Measurements from ENCODE around the gene LILRA2. TPM values are rescaled to one million over a fixed set of nuclear protein-coding genes. Genes with fewer than 3 reads are reported as not detected.

Gene LILRA2
- total RNA-seq, 1 donor from 2014 or later, result 1.6 TPM

DNA sequence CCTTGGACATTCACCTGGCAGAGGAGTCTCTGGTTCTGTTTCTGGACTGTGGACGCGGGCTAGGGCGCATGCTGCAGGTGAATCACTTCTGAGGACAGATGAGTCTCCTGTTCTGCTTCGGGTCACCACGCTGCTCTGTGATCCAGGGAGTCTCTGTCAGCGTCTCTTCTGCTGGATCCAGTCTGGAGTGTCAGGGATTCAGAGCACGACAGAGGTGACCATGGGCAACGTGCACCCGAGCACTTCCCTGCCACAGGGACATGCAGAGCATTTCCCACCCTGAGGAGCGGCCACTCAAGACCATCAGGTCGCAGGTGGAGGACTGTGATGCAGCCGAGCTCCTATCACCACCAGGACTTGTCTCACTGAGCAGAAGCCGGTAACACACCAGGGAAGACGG lies 24.4 kb upstream of the LILRA2 start:
- intact Hi-C loops (cut with micrococcal nuclease), result no loop called here
- Histone ChIP-seq H3K4me1 (no peaks in the 10 kb centered on the region), H3K36me3 (no peaks in the 10 kb centered on the region), H3K27me3 (ENCODE audit: low read depth) (peaks cover 18% of the 10 kb centered on the region), H3K27ac (replicated peaks) (no peak overlapping the region), H3K9me3 (replicated peaks) (peaks cover 4% of the 10 kb centered on the region), H3K4me3 (no peak overlapping the region)
- no peak for DNase-seq
- TF ChIP-seq, protein P1, sequence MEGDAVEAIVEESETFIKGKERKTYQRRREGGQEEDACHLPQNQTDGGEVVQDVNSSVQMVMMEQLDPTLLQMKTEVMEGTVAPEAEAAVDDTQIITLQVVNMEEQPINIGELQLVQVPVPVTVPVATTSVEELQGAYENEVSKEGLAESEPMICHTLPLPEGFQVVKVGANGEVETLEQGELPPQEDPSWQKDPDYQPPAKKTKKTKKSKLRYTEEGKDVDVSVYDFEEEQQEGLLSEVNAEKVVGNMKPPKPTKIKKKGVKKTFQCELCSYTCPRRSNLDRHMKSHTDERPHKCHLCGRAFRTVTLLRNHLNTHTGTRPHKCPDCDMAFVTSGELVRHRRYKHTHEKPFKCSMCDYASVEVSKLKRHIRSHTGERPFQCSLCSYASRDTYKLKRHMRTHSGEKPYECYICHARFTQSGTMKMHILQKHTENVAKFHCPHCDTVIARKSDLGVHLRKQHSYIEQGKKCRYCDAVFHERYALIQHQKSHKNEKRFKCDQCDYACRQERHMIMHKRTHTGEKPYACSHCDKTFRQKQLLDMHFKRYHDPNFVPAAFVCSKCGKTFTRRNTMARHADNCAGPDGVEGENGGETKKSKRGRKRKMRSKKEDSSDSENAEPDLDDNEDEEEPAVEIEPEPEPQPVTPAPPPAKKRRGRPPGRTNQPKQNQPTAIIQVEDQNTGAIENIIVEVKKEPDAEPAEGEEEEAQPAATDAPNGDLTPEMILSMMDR (IDR thresholded peaks at IDR 0.05; ENCODE audit: borderline replicate concordance), result no peak

DNA sequence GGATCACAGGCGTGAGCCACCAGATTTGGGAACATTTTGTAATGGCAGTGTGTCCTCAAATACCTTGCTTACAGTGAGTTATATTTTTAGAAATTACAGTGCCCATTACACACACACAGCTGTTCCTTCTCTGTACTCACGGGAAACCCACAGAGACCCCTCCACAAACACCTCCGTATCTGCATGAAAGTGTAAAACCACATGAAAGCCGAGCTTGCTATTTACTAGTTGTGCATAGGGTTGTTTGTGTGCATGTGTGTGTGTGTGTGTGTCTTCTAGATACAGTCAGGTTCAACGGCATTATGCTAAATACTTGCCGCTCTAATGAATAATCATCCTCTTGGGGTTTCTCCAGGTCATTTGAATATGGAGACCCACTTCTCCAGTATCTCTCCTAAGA lies 22.3 kb upstream of the LILRA2 start:
- Histone ChIP-seq H3K36me3 (no peaks in the 10 kb centered on the region), H3K27me3 (ENCODE audit: low read depth) (peaks cover 27% of the 10 kb centered on the region), H3K4me3 (no peak overlapping the region), H3K9me3 (replicated peaks) (no peaks in the 10 kb centered on the region), H3K4me1 (no peaks in the 10 kb centered on the region), H3K27ac (replicated peaks) (no peak overlapping the region)
- intact Hi-C loops (cut with micrococcal nuclease), result no loop called here
- TF ChIP-seq, protein P1 (IDR thresholded peaks at IDR 0.05; ENCODE audit: borderline replicate concordance), result no peak
- no peak for DNase-seq

DNA sequence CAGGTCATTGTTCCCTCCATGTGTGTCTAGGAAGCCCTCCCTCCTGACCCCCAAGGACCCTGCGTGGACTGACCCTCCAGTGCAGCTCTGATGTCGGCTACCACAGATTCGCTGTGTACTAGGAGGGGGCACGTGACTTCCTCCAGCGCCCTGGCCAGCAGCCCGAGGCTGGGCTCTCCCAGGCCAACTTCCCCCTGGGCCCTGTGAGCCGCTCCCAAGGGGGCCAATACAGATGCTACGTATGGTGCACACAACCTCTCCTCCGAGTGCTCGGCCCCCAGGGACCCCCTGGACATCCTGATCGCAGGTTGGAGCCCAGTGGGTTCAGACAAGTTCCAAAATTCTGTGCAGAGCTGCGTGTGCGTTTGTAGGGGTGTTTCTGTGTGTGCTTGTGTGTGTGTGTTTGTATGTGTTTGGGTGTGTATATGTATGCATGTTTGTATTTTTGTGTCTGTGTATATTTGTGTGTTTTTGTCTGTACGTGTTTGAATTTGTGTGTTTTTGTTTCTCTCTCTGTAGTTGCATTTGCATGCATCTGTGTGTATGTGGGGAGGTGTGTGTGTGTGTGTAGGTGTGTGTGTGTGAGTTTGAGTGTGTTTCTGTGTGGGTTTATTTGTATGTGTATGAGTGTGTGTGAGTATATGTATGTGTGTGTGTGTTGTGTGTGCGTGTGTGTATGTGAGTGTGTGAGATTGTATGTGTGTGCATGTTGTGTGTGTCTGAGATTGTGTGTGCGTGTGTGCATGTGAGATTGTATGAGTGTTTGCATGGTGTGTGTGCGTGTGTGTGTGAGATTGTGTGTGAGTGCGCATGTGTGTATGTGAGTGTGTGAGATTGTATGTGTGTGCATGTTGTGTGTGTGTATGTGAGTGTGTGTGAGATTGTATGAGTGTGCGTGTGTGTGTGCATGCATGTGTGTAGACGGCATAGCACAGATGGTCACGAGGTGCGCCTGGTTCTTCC lies 21.4 kb upstream of the LILRA2 start:
- Histone ChIP-seq H3K4me1 (no peaks in the 10 kb centered on the region), H3K9me3 (replicated peaks) (no peaks in the 10 kb centered on the region), H3K4me3 (no peak overlapping the region), H3K36me3 (no peaks in the 10 kb centered on the region), H3K27ac (replicated peaks) (no peak overlapping the region), H3K27me3 (ENCODE audit: low read depth) (peaks cover 32% of the 10 kb centered on the region)
- TF ChIP-seq, protein P1 (IDR thresholded peaks at IDR 0.05; ENCODE audit: borderline replicate concordance), result no peak
- DNase-seq, result peak; percentile 28
- intact Hi-C loops (cut with micrococcal nuclease), result no loop called here

GRCh38 chr19:54552913-54553310 lies 20.7 kb upstream of the LILRA2 start:
- no peaks in the 10 kb centered on the region for H3K4me1 ChIP-seq
- H3K27ac ChIP-seq (replicated peaks), result no peak overlapping the region
- intact Hi-C loops (cut with micrococcal nuclease), result no loop called here
- DNase-seq, result no peak
- peaks cover 38% of the 10 kb centered on the region for H3K27me3 ChIP-seq (ENCODE audit: low read depth)
- H3K36me3 ChIP-seq, result no peaks in the 10 kb centered on the region
- TF ChIP-seq, protein P1 (IDR thresholded peaks at IDR 0.05; ENCODE audit: borderline replicate concordance), result no peak
- H3K4me3 ChIP-seq, result no peak overlapping the region
- H3K9me3 ChIP-seq (replicated peaks), result no peaks in the 10 kb centered on the region

GRCh38 chr19:54554006-54554405 lies 19.6 kb upstream of the LILRA2 start:
- H3K4me1 ChIP-seq, result no peaks in the 10 kb centered on the region
- intact Hi-C loops (cut with micrococcal nuclease), result no loop called here
- no peak for DNase-seq
- no peaks in the 10 kb centered on the region for H3K36me3 ChIP-seq
- H3K27ac ChIP-seq (replicated peaks), result no peak overlapping the region
- no peak overlapping the region for H3K4me3 ChIP-seq
- no peaks in the 10 kb centered on the region for H3K9me3 ChIP-seq (replicated peaks)
- TF ChIP-seq, protein P1 (IDR thresholded peaks at IDR 0.05; ENCODE audit: borderline replicate concordance), result no peak
- peaks cover 44% of the 10 kb centered on the region for H3K27me3 ChIP-seq (ENCODE audit: low read depth)
